HepG2 (cell line): Measurements from ENCODE around the gene ELSPBP1. TPM values are rescaled to one million over a fixed set of nuclear protein-coding genes. Genes with fewer than 3 reads are reported as not detected.
A peak's percentile ranks its signal among the peaks of the same experiment; 100 is the strongest.

Experiments
- ATAC-seq: fragments of 200-7000 bp; cut with Tn5 transposase; 3 replicates; pipeline ENCODE4 v1.9.1; 2020; ENCODE audit warnings: mild to moderate bottlenecking, moderate library complexity
- BruUV-seq: library from RNA; stranded (reverse); fragments of 400-500 nt; replicated peaks from 2 replicates; lab custom pipeline; 2021; lab: Mats Ljungman, UMichigan
- CTCF ChIA-PET: fragments of 300-600 bp; formaldehyde crosslinking; extraction: SDS; loops from one replicate; lab custom pipeline; 2021; ENCODE audit warnings: low total read pairs, inconsistent platforms, low intra/inter-chr PET ratio; lab: Yijun Ruan, JAX
- POLR2A ChIA-PET: fragments of 350-600 bp; sonication (Branson Sonifier 250); formaldehyde crosslinking; loops from one replicate; lab custom pipeline; 2020; ENCODE audit warnings: antibody characterized with exemption, inconsistent platforms; lab: Yijun Ruan, JAX
- DNase-seq: peaks from one replicate; pipeline ENCODE4 v3.0.0-alpha.2; 2015; ENCODE audit warnings: low spot score
- FAIRE-seq: peaks from 3 replicates; lab custom pipeline; 2011; peaks lifted over from hg19 to GRCh38; lab: Jason Lieb, UNC
- H2AFZ ChIP-seq: one replicate; pipeline ENCODE4 v1.6.1; 2011; ENCODE audit warnings: low read length, inconsistent platforms
- H3K27ac ChIP-seq: fragments of 300-600 bp; 3 replicates; pipeline ENCODE4 v1.8.0; 2011; ENCODE audit warnings: mixed run types, mild to moderate bottlenecking, mixed read lengths, low read length, inconsistent platforms; ENCODE audit not compliant: insufficient read depth; ENCODE audit errors: extremely low read length
- H3K27me3 ChIP-seq, 2 experiments: fragments of 200-600 bp in 1 of 2; 2 replicates in 1 of 2; 3 replicates in 1 of 2; pipeline versions ENCODE4 v1.6.0 to v1.8.0; 2011; ENCODE audit warnings: low read length in 2 of 2, mild to moderate bottlenecking in 2 of 2, moderate library complexity in 2 of 2, inconsistent platforms in 1 of 2; ENCODE audit not compliant: insufficient read depth in 2 of 2, control insufficient read depth in 1 of 2
- H3K36me3 ChIP-seq, 2 experiments: fragments of 200-600 bp in 1 of 2; replicated peaks in 1 of 2; 2 replicates in 1 of 2; 3 replicates in 1 of 2; pipeline versions ENCODE4 v1.5.1 to v1.8.0; 2011; ENCODE audit warnings: low read length in 2 of 2, inconsistent platforms in 1 of 2; ENCODE audit not compliant: insufficient read depth in 2 of 2, control insufficient read depth in 1 of 2
- H3K4me1 ChIP-seq: 2 replicates; pipeline ENCODE4 v1.5.1; 2012; ENCODE audit warnings: low read length, inconsistent platforms; ENCODE audit not compliant: insufficient read depth
- H3K4me2 ChIP-seq: 2 replicates; pipeline ENCODE4 v1.6.0; 2011; ENCODE audit warnings: low read depth, low read length, inconsistent platforms
- H3K4me3 ChIP-seq, 3 experiments: fragments of 200-600 bp in 1 of 3; sonication (generic), shearing (Covaris generic) in 1 of 3; replicated peaks in 1 of 3; 2 replicates each; pipeline ENCODE4 v1.5.1; 2011 to 2016; ENCODE audit warnings: low read length in 3 of 3, inconsistent platforms in 2 of 3, low read depth in 2 of 3, mild to moderate bottlenecking in 2 of 3, control low read depth in 1 of 3, mixed read lengths in 1 of 3; ENCODE audit not compliant: insufficient read depth in 1 of 3
- H3K79me2 ChIP-seq: one replicate; pipeline ENCODE4 v1.6.1; 2011; ENCODE audit warnings: low read length, inconsistent platforms; ENCODE audit not compliant: insufficient read depth
- H3K9ac ChIP-seq: 2 replicates; pipeline ENCODE4 v1.6.0; 2011; ENCODE audit warnings: mild to moderate bottlenecking, low read depth, low read length, inconsistent platforms; ENCODE audit not compliant: insufficient read depth
- H3K9me3 ChIP-seq: 2 replicates; pipeline ENCODE4 v1.5.1; 2012; ENCODE audit warnings: mild to moderate bottlenecking, low read length
- H4K20me1 ChIP-seq: 2 replicates; pipeline ENCODE4 v1.6.0; 2011; ENCODE audit warnings: inconsistent platforms, mild to moderate bottlenecking, low read length, moderate library complexity; ENCODE audit not compliant: insufficient read depth
- ARNTL ChIP-seq: sonication (generic); formaldehyde crosslinking; IDR thresholded peaks from 2 replicates; pipeline ENCODE4 v1.4.0; 2020; ENCODE audit warnings: mild to moderate bottlenecking, missing genetic modification reagents
- ATF7 ChIP-seq, 2 experiments: fragments of 450-650 bp in 1 of 2; sonication (generic) in 1 of 2; formaldehyde crosslinking in 1 of 2; IDR thresholded peaks; 2 replicates each; pipeline versions ENCODE4 v1.4.0 to v1.6.1; 2016 to 2020; ENCODE audit warnings: antibody characterized with exemption in 1 of 2, mild to moderate bottlenecking in 1 of 2, missing genetic modification reagents in 1 of 2
- DNMT1 ChIP-seq: sonication (generic); formaldehyde crosslinking; IDR thresholded peaks from 2 replicates; pipeline ENCODE4 v1.5.1; 2020; ENCODE audit warnings: mild to moderate bottlenecking, missing genetic modification reagents
- ELF1 ChIP-seq: sonication (generic); formaldehyde crosslinking; IDR thresholded peaks from 2 replicates; pipeline ENCODE4 v1.4.0; 2020; ENCODE audit warnings: missing genetic modification reagents
- NR3C1 ChIP-seq: sonication (generic); formaldehyde crosslinking; IDR thresholded peaks from 2 replicates; pipeline ENCODE4 v1.4.0; 2020; ENCODE audit warnings: missing genetic modification reagents
- PLRG1 ChIP-seq: fragments of 450-650 bp; conservative IDR thresholded peaks from 2 replicates; pipeline ENCODE4 v1.6.1; 2016
- PRPF4 ChIP-seq: fragments of 200-400 bp; formaldehyde crosslinking; IDR thresholded peaks from 2 replicates; pipeline ENCODE4 v1.6.1; 2016; ENCODE audit warnings: low read length, low read depth; ENCODE audit not compliant: poor library complexity, severe bottlenecking
- RXRA ChIP-seq: sonication (generic); formaldehyde crosslinking; IDR thresholded peaks from 2 replicates; pipeline ENCODE4 v1.5.1; 2020; ENCODE audit warnings: missing genetic modification reagents
- SNRNP70 ChIP-seq: fragments of 200-400 bp; formaldehyde crosslinking; IDR thresholded peaks from 2 replicates; pipeline ENCODE4 v1.6.1; 2017; ENCODE audit warnings: mild to moderate bottlenecking, low read depth, low read length, moderate library complexity
- ZBTB43 ChIP-seq: sonication (generic); formaldehyde crosslinking; conservative IDR thresholded peaks from 2 replicates; pipeline ENCODE4 v1.4.0; 2020; ENCODE audit warnings: missing genetic modification reagents
- ZNF30 ChIP-seq: sonication (generic); formaldehyde crosslinking; IDR thresholded peaks from 2 replicates; pipeline ENCODE4 v1.5.0; 2020; ENCODE audit warnings: mild to moderate bottlenecking, missing genetic modification reagents
- ZNF572 ChIP-seq: sonication (generic); formaldehyde crosslinking; IDR thresholded peaks from 2 replicates; pipeline ENCODE4 v1.5.1; 2020; ENCODE audit warnings: mild to moderate bottlenecking, missing genetic modification reagents
- ZNF800 ChIP-seq: sonication (generic); formaldehyde crosslinking; IDR thresholded peaks from 2 replicates; pipeline ENCODE4 v1.4.0; 2020; ENCODE audit warnings: missing genetic modification reagents
- WGBS: methylation state at CpG from one replicate; pipeline ENCODE4 v1.1.6; 2017; ENCODE audit warnings: low lambda C conversion rate; 5-methylcytosine and 5-hydroxymethylcytosine counted together
- in situ Hi-C: cut with HindIII; loops from 2 replicates; pipeline ENCODE4 v1.10.0; 2017; ENCODE audit warnings: low pct_unique_long_range_greater_than_20kb; ENCODE audit not compliant: extremely low pct_ligation_motif_present
- intact Hi-C: fragments of 100-400 bp; cut with micrococcal nuclease; formaldehyde crosslinking; loops from one replicate; pipeline ENCODE4 v1.10.0; 2022; ENCODE audit not compliant: unreplicated experiment
- polyA plus RNA-seq, 8 experiments: library from polyadenylated mRNA; depleted of rRNA in 3 of 8; stranded (reverse) in 7 of 8; unstranded in 1 of 8; fragments of >200 nt; fragmentation: Illumina TruSeq in 4 of 8; extraction: Trizol in 4 of 8; gene quantifications; 2 replicates each; pipeline versions ENCODE4 v1.2.1 to v1.2.3, GENCODE V29; 2011 to 2016; ENCODE audit warnings: low read depth in 4 of 8, missing spikeins in 1 of 8, mixed read lengths in 1 of 8; ENCODE audit not compliant: insufficient read depth in 1 of 8
- total RNA-seq, 5 experiments: library from RNA; depleted of rRNA; stranded (reverse); fragments of >200 nt; fragmentation: Illumina TruSeq; extraction: Trizol; gene quantifications; 2 replicates each; pipeline ENCODE4 v1.2.3, GENCODE V29; 2016; ENCODE audit warnings: low read depth in 1 of 5

The ELSPBP1 gene
- total and polyA plus RNA-seq, 2 of the 13 experiments (the other 11 are each of a cell fraction or from before 2014, with no cell fraction given), result not detected

GRCh38 chr19:47996230-47996727, 1.8 kb downstream of the ELSPBP1 start:
- FAIRE-seq (no peak), ATAC-seq (no peak), DNase-seq (no peak)
- Histone ChIP-seq H3K36me3 (no peaks in the 10 kb centered on the region), H3K27me3 (no peaks in the 10 kb centered on the region; a peak in 1 of 5 replicates), H3K4me2 (no peak overlapping the region), H3K9ac (no peak overlapping the region), H3K4me1 (no peaks in the 10 kb centered on the region), H2AFZ (no peak overlapping the region), H4K20me1 (no peaks in the 10 kb centered on the region), H3K9me3 (0 out of 2 replicates have a peak, but pooled peaks cover 4% of the 10 kb centered on the region), H3K79me2 (no peaks in the 10 kb centered on the region), H3K4me3 (no peak overlapping the region), H3K27ac (no peak overlapping the region)
- ChIA-PET CTCF (no interaction called here), POLR2A (no interaction called here)
- BruUV-seq, result no TSS peak
- in situ Hi-C loops, result no loop called here
- 4% methylated on average over 1 of the region's 1 CpG for WGBS
- intact Hi-C loops, result no loop called here
- TF ChIP-seq PLRG1, result 0 out of 2 replicates have a peak, but pooled peaks have one; percentile 10
- no peak for TF ChIP-seq PRPF4

GRCh38 chr19:47998800-47999199, 4.4 kb downstream of the ELSPBP1 start:
- no peak overlapping the region for H3K4me2 ChIP-seq
- ChIA-PET CTCF (no interaction called here), POLR2A (no interaction called here)
- no peak for DNase-seq
- no peak overlapping the region for H3K9ac ChIP-seq
- no peak for ATAC-seq
- 65% methylated on average over 6 of the region's 6 CpGs for WGBS
- no peaks in the 10 kb centered on the region for H3K79me2 ChIP-seq
- H3K36me3 ChIP-seq, result no peaks in the 10 kb centered on the region
- no TSS peak for BruUV-seq
- TF ChIP-seq ARNTL (CRISPR knock-in tag) (no peak), DNMT1 (no peak), PLRG1 (no peak), ZNF800 (CRISPR knock-in tag) (no peak), ELF1 (CRISPR knock-in tag) (no peak), ZBTB43 (CRISPR knock-in tag) (no peak), ATF7 (IDR thresholded peaks at IDR 0.05) (no peak), ATF7 (CRISPR knock-in tag; IDR thresholded peaks at IDR 0.05) (no peak), ZNF30 (CRISPR knock-in tag) (no peak), NR3C1 (CRISPR knock-in tag) (no peak), SNRNP70 (no peak), RXRA (CRISPR knock-in tag) (no peak), ZNF572 (no peak)
- no peaks in the 10 kb centered on the region; a peak in 1 of 5 replicates for H3K27me3 ChIP-seq
- intact Hi-C loops, result no loop called here
- no peak overlapping the region for H2AFZ ChIP-seq
- H3K27ac ChIP-seq, result no peak overlapping the region
- no peak overlapping the region for H3K4me3 ChIP-seq
- H4K20me1 ChIP-seq, result no peaks in the 10 kb centered on the region
- in situ Hi-C loops, result no loop called here
- H3K4me1 ChIP-seq, result no peaks in the 10 kb centered on the region
- no peak for FAIRE-seq
- H3K9me3 ChIP-seq, result 0 out of 2 replicates have a peak, but pooled peaks cover 4% of the 10 kb centered on the region
